Measurements from ENCODE around the gene CHST2.
"Not testable (repeated sequence)": the region's sequence is repeated elsewhere in the genome, so short reads cannot be mapped to it uniquely, and the experiment has no call there.

The CHST2 gene

DNA sequence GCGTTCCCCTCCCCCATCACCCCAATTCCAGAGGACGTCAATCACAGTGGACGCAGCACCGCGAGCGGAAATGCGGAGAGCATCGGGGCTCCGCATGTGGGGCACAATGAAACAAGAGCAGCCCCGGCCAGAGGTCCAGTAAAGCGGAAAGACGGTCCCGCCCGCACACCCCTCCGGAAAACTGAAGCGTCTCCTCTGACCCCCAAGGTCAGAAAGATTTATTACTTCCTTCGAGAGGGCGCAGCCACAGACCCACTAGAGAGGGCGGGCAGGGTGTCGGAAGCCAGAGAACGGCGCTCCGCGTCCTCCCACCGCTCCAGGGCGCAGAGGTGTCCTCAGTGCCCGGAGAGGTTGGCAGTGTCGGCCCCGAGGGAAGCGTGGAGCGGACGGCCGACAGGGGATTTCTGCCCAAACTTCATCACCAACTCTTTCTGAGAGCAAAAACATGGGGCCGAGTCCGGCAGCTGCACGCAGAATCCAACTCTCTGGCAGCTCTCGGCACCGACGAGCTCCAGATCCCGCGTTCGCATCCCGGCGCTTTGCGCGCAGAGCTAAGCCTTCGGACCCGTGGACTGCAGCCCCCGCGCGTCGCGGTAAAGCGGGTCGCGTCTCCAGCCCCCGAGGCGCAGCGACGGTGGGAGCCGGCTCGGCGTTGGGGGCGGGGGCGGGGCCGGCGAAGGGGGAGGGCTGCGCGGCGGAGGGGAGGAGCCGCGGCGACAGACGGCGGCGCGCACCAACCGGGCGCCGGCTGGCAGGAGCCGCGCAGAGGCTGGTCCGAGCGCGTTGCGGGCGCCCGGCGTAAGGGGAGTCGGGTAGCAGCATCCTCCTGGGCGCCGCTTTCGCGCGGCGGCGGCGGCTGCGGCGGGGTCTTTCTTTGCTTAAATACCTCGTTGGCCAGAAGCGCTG lies at the start of gene CHST2:
CHST2 (plus strand) TSS at position 763 of the 906 bp plus-strand sequence. CDS start 1,046 bp downstream, outside the sequence.
- peak; percentile 70 for DNase-seq

DNA sequence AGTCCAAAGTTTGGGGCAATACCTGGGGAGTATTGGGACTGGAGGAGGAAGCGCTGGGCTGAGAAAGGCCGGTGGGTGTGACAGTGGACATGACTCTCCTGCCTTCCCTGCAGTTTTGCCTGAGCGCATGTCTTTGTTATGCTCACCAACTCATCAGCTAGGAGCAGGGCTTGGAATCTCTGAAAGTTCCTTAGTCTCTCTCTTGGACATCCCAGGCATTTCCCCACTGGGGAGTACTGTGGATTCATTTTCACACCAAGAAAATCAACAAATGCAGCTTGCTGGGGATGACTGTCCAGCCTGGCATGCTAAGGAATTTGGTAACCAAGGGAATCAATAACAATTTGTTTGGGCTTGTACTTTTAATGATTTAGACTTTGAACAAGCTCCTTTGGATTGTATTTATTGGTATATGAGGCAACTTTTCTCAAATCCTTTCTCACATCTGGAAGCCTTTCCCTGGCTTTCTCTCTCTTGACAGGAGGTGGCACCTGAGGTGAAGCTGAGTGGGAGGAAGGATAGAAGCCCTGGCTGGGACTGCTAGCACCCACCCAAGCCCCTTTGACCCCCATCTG lies 48.5 kb upstream of the CHST2 start:
- no peak for DNase-seq

DNA sequence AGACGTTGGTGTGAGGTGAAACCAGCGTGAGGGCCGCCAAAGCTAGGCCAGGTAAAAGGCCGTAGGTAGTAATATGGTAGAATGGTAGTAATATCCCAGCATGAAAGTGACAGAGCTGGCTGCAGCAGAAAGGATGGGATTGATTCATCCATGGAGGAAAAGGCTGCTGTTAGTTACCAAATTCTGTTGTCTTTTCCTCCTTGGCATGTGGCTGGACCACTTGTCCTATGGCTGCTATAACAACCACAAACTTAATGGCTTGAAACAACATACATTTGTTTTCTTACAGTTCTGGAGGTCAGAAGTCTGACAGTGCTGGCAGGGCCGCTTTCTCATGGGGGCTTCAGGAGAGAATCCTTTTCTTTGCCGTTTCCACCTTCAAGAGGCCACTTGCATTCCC lies 47.8 kb upstream of the CHST2 start:
- no peak for DNase-seq

DNA sequence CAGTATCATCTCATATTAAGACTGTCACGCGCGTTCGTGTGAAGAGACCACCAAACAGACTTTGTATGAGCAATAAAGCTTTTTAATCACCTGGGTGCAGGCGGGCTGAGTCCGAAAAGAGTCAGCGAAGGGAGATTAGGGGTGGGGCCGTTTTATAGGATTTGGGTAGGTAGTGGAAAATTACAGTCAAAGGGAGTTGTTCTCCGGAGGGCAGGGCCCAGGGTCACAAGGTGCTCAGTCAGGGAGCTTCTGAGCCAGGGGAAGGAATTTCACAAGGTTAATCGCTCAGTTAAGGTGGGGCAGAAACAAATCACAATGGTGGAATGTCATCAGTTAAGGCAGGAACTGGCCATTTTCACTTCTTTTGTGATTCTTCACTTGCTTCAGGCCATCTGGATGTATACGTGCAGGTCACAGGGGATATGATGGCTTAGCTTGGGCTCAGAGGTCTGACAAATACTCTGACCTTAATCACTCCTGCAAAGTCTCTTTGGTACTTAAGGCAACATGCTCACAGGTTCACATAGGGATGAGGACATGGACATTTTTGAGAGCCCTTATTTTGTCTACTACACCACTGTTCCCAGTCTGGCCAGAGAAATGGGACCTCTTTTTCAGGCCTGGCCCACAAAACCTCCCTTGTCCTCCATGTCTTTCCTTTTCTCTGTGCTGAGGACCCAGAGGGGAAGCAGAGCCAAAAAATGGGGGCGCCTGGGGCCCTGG lies 47.1 kb upstream of the CHST2 start:
- not testable (repeated sequence) for DNase-seq

DNA sequence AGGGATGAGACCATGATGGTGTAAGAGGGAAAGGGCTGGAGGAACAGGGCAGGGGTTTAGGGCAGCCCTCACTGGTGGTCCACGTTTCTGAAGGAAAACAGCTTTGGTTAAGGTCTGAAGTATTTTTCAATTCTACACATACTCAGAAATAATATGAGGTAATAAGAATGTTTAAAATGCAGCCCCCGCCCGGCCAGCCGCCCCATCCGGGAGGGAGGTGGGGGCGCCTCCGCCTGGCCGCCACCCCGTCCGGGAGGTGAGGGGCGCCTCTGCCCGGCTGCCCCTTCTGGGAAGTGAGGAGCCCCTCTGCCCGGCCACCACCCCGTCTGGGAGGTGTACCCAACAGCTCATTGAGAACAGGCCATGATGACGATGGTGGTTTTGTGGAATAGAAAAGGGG lies 46.0 kb upstream of the CHST2 start:
- not testable (repeated sequence) for DNase-seq

DNA sequence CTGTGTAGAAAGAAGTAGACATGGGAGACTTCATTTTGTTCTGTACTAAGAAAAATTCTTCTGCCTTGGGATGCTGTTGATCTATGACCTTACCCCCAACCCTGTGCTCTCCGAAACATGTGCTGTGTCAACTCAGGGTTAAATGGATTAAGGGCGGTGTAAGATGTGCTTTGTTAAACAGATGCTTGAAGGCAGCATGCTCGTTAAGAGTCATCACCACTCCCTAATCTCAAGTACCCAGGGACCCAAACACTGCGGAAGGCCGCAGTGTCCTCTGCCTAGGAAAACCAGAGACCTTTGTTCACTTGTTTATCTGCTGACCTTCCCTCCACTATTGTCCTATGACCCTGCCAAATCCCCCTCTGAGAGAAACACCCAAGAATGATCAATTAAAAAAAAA lies 45.6 kb upstream of the CHST2 start:
- not testable (repeated sequence) for DNase-seq

- no peak for DNase-seq
Observed at GRCh38 chr3:143078883-143079282, 40.7 kb upstream of the CHST2 start.

DNA sequence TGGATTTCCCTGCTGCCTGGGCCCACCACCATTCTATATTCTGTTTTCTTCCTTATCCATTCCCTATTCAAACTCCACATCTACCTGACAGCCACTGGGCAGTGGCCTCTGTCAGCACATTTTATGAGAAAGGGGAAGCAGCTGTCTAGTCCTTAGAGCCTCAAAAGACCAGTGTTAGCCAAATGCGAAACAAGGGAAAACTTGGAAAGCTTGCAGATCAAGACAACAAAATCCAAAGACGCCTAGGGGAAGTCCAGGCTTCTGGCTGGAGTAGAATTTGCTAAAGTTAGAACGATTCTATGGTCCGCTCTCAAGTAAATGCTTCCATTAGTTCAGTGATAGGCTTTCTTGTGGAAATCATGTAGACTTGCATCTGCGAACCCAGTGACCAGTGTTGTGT lies 39.4 kb upstream of the CHST2 start:
- no peak for DNase-seq

DNA sequence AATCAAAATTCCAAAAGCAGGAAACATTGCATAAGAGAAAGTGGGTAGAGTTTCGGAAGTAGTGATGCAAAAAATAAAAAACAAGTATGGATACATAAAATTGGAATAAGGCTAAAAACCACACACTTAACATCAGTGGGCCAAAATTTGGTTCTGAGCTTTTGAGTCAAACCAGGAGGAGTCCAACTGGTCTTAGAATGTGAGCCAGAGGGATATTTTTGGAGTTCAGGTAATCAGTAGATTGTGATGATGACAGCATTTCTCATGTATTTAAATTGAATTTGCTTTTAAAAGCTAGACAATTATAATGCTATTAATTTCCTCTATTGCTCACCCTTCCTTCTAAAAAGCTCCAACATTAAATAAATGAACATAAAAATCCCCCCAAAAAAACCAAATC lies 38.2 kb upstream of the CHST2 start:
- no peak for DNase-seq

GRCh38 chr3:143081844-143082778 lies 37.5 kb upstream of the CHST2 start:
- no peak for DNase-seq

DNA sequence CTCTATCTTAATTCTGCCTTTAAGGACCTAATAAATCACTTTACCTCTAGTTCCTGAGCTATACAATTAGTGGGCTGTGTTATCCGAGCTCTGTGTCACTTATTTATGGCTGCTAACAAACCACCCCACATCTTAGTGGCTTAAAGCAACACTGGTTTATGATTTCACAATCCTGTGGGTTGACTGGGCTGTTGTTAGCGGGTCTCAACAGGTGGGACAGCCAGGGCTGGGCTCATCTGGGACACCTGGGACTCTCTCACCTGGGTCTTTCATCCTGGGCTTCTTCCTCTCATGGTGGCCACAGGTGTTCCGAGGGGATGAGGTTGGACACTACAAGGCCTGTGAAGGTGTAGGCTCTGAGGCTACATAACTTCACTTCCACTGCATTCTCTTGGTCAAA lies 35.8 kb upstream of the CHST2 start:
- DNase-seq, result no peak

- DNase-seq, result no peak
Observed at GRCh38 chr3:143084856-143085731, 34.5 kb upstream of the CHST2 start.

GRCh38 chr3:143088835-143089234 lies 30.7 kb upstream of the CHST2 start:
- DNase-seq, result no peak

DNA sequence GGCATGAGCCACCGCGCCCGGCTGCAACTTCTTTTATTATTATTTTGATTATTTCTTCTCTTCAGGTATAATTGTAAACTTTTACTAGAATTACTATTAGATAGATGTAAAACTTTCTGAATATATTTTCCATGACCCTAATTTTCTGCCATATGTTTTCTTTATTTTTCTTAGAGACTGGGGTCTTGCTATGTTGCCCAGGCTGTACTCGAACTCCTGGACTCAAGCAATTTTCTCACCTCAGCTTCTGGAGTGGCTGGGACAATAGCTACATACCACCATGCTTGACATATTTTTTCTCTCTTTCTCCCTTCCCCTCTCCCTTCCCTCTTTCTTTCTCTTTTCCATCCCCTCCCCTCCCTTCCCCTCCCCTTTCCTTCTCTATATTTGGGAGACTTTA lies 29.6 kb upstream of the CHST2 start:
- no peak for DNase-seq

DNA sequence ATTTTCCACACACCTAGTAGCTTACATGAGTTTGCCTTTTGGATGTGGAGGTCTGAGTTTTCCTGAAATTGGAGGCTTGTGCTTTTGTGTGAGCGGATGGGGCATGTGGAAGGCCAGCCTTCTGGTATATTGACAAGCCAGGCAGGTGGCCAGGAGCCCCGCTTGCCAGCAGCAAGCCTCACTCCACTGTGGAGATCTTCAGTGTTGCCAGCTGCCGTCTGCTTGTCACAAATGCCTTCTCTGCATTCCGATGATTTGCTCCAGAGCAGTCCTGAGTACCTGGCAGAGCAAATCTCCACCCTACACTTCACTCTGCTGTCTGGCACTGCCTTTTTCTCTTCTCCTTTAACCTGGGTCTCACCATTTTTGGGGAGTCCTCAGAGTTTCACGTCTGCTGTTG lies 29.1 kb upstream of the CHST2 start:
- DNase-seq, result peak; percentile 84

DNA sequence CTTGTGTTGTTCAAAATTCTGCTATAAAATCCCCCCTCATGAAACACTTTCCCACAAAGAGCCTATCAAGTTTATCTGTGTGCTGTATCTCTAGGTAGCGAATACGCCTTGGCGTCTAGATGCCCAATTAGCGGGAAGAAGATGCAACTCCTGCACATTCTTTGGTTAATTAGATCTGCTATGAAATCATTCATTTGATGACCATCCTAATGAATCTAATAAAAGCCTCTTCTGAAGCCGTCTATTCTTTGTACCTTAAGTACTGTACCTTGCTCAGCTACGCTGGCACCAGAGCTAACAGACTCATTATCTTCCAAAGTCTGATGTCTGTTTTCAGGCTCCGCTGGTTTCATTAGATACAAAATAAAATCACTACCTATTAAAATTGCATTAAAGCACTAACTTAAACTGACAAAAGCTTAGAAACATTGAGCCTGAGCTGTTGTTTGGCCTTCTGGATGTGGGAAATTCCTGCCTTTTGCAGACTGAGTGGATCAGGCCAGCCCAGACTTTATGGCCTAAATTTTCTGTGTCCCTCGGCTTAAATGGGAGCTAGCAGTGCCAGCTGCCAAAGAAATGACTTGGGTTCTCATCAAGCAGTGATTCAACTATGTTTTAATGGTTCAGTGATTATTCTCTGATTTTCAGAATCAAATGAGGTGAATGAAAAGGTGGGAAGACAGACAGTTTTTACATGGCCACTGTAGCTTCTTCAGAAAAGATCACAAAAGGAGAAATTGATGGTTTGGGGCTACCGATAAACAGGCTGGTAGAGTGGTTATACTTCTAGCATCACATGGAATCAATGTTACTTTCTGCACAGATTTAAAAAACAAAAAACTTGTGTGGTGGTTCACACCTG lies 28.4 kb upstream of the CHST2 start:
- DNase-seq, result peak; percentile 22

GRCh38 chr3:143092191-143092590 lies 27.4 kb upstream of the CHST2 start:
- DNase-seq, result no peak

DNA sequence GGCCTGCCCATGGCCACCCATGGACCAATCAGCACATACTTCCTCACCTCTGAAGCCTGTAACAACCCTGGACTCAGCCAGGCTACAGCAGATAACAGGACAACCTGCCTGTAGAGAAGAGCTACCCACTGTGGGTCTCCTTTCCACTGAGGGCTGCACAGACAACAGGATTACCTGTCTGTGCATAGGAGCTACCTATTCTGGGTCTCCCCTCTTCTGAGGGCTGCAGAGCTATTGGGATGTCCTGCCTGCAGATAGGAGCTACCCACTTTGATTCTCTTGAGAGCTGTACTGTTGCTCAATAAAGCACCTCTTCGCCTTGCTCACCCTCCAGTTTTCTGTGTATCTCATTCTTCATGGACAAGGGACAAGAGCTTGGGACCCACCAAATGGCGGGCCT lies 23.8 kb upstream of the CHST2 start:
- no peak for DNase-seq

- DNase-seq, result no peak
Observed at GRCh38 chr3:143098032-143098764, 21.4 kb upstream of the CHST2 start.

- no peak for DNase-seq
Observed at GRCh38 chr3:143099210-143099609, 20.4 kb upstream of the CHST2 start.

All from NCI-H446 treated with DMSO at 0.1 percent for 48 hours (cell line).